OCI-LY1 (cell line): ENCODE data around the gene HAX1.

ENCODE experiments used
- CTCF ChIP-seq: fragments of 200-600 bp; sonication (generic), shearing (Covaris generic); IDR thresholded peaks from 2 replicates; pipeline ENCODE4 v1.5.1; 2017; ENCODE audit warnings: mild to moderate bottlenecking, antibody characterized with exemption, low read length, moderate library complexity, mixed read lengths
- EZH2 ChIP-seq: fragments of 200-600 bp; sonication (generic), shearing (Covaris generic); IDR thresholded peaks from 2 replicates; pipeline ENCODE4 v1.8.0; 2017; ENCODE audit warnings: borderline replicate concordance, mixed run types, mild to moderate bottlenecking, antibody characterized with exemption, low read length, moderate library complexity, mixed read lengths

- no peak for TF ChIP-seq EZH2
- TF ChIP-seq CTCF, result peak; percentile 85
Measured at GRCh38 chr1:154272217-154272998, at the start of gene HAX1.
